Measurements from ENCODE around the gene PDGFD.

Gene PDGFD

DNA sequence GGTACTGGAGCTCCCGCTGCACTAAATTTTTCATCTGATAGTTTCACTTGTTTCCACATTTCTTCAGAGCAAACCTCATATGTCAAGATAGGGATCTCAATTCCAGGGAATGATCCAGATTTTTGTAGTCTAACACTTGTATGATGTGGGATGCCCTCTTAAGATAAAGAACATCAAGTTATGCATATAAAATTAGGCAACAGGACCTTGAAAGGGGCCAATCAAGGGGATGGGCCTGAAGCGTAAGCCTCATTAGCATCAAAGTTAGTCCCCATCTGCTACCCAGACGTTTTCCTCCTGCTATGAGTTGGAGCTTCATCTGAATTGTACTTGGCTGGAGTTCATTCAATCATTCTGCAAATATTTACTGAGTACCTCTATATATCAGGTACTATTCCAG, 17.5 kb downstream of the PDGFD start:
- TF ChIP-seq CEBPB (IDR thresholded peaks at IDR 0.05) (no peak), EGR1 (IDR thresholded peaks at IDR 0.05) (no peak), YY1 (IDR thresholded peaks at IDR 0.05; ENCODE audit: low read depth) (no peak), TEAD4 (IDR thresholded peaks at IDR 0.05) (no peak), EP300 (IDR thresholded peaks at IDR 0.05; ENCODE audit: borderline replicate concordance) (no peak), TAF1 (IDR thresholded peaks at IDR 0.05; ENCODE audit: low read depth) (no peak)
- TF ChIP-seq, protein P1, sequence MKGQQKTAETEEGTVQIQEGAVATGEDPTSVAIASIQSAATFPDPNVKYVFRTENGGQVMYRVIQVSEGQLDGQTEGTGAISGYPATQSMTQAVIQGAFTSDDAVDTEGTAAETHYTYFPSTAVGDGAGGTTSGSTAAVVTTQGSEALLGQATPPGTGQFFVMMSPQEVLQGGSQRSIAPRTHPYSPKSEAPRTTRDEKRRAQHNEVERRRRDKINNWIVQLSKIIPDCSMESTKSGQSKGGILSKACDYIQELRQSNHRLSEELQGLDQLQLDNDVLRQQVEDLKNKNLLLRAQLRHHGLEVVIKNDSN (IDR thresholded peaks at IDR 0.05), result no peak

DNA sequence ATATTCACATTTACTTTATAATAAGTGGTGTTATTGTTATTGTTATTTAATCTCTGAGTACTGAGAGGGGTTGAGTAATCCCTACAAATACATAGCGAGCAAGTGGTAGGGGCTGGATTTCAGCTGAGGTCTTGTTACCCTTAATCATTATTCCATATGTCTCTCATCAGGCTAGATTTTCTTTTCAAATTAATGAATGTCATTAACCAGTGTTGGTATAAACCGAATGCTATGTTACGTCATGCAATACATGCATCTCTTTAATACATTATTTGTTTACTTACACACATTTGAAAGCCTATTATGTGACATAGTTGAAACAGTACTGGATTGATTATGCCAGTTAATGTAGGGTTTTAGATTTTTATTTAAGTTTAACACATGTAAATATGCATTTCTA, 18.9 kb downstream of the PDGFD start:
- TF ChIP-seq, protein P1 (IDR thresholded peaks at IDR 0.05), result no peak
- TF ChIP-seq NFIC (IDR thresholded peaks at IDR 0.05), result no peak
- no peak for TF ChIP-seq TAF1 (IDR thresholded peaks at IDR 0.05; ENCODE audit: low read depth)
- no peak for TF ChIP-seq TEAD4 (IDR thresholded peaks at IDR 0.05)
- no peak for TF ChIP-seq TCF12 (IDR thresholded peaks at IDR 0.05; ENCODE audit: low read depth)
- no peak for TF ChIP-seq EGR1 (IDR thresholded peaks at IDR 0.05)
- TF ChIP-seq FOXM1 (IDR thresholded peaks at IDR 0.05; ENCODE audit: borderline replicate concordance, low read depth), result no peak
- no peak for TF ChIP-seq YY1 (IDR thresholded peaks at IDR 0.05; ENCODE audit: low read depth)
- TF ChIP-seq, protein P2, sequence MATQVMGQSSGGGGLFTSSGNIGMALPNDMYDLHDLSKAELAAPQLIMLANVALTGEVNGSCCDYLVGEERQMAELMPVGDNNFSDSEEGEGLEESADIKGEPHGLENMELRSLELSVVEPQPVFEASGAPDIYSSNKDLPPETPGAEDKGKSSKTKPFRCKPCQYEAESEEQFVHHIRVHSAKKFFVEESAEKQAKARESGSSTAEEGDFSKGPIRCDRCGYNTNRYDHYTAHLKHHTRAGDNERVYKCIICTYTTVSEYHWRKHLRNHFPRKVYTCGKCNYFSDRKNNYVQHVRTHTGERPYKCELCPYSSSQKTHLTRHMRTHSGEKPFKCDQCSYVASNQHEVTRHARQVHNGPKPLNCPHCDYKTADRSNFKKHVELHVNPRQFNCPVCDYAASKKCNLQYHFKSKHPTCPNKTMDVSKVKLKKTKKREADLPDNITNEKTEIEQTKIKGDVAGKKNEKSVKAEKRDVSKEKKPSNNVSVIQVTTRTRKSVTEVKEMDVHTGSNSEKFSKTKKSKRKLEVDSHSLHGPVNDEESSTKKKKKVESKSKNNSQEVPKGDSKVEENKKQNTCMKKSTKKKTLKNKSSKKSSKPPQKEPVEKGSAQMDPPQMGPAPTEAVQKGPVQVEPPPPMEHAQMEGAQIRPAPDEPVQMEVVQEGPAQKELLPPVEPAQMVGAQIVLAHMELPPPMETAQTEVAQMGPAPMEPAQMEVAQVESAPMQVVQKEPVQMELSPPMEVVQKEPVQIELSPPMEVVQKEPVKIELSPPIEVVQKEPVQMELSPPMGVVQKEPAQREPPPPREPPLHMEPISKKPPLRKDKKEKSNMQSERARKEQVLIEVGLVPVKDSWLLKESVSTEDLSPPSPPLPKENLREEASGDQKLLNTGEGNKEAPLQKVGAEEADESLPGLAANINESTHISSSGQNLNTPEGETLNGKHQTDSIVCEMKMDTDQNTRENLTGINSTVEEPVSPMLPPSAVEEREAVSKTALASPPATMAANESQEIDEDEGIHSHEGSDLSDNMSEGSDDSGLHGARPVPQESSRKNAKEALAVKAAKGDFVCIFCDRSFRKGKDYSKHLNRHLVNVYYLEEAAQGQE (IDR thresholded peaks at IDR 0.05; ENCODE audit: low read depth), result no peak
- TF ChIP-seq EP300 (IDR thresholded peaks at IDR 0.05; ENCODE audit: borderline replicate concordance), result no peak

DNA sequence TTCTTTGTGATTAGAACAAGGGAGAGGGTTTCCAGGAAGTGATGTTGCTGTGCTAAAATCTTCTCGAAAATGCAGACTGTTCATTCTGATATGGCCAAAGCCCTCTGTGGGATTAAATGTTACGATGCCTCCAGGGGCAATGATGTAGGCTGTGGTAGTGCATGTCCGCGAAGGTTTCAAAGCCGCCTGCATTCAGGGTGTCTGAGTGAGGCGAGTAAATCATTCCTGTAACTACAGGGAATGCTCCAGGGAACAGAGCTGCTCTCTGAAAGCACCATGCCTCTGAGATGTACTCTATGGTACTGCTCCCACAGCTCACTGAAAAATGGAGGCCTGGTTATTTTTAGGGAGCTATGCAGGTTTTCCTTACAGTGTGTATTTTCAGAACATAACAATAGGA, 21.2 kb downstream of the PDGFD start:
- TF ChIP-seq FOXM1 (IDR thresholded peaks at IDR 0.05; ENCODE audit: borderline replicate concordance, low read depth) (no peak), ZBTB7A (IDR thresholded peaks at IDR 0.05; ENCODE audit: low read depth) (no peak), TEAD4 (IDR thresholded peaks at IDR 0.05) (no peak), NFIC (IDR thresholded peaks at IDR 0.05) (no peak), EGR1 (IDR thresholded peaks at IDR 0.05) (no peak), YY1 (IDR thresholded peaks at IDR 0.05; ENCODE audit: low read depth) (no peak), TCF12 (IDR thresholded peaks at IDR 0.05; ENCODE audit: low read depth) (no peak), EP300 (IDR thresholded peaks at IDR 0.05; ENCODE audit: borderline replicate concordance) (no peak), CREB1 (IDR thresholded peaks at IDR 0.05; ENCODE audit: low read depth) (no peak), TAF1 (IDR thresholded peaks at IDR 0.05; ENCODE audit: low read depth) (no peak), CEBPB (IDR thresholded peaks at IDR 0.05) (no peak), RAD21 (IDR thresholded peaks at IDR 0.05; ENCODE audit: low read depth) (no peak)
- TF ChIP-seq, protein P1 (IDR thresholded peaks at IDR 0.05), result no peak
- TF ChIP-seq, protein P3, sequence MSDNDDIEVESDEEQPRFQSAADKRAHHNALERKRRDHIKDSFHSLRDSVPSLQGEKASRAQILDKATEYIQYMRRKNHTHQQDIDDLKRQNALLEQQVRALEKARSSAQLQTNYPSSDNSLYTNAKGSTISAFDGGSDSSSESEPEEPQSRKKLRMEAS (IDR thresholded peaks at IDR 0.05), result no peak
- TF ChIP-seq, protein P2 (IDR thresholded peaks at IDR 0.05; ENCODE audit: low read depth), result no peak

DNA sequence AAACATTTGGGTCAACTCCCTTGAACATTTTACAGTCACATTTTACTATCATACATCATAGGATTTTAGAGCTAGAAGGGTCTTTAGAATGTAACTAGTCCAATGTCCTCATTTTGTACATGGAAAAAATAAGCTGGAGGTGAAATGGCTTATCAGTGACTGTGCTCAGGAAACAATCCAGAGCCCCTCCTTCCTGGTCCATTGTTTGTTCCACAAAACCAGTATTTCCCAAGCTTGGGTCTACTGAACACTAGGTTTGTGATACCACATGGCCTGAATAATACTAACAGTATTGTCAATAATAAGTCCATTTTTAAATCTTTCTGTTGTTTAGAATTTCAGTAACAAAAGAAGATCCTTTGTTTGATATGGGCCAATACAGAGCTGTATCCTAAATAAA, 27.1 kb downstream of the PDGFD start:
- TF ChIP-seq RAD21 (IDR thresholded peaks at IDR 0.05; ENCODE audit: low read depth) (no peak), CEBPB (IDR thresholded peaks at IDR 0.05) (no peak)

DNA sequence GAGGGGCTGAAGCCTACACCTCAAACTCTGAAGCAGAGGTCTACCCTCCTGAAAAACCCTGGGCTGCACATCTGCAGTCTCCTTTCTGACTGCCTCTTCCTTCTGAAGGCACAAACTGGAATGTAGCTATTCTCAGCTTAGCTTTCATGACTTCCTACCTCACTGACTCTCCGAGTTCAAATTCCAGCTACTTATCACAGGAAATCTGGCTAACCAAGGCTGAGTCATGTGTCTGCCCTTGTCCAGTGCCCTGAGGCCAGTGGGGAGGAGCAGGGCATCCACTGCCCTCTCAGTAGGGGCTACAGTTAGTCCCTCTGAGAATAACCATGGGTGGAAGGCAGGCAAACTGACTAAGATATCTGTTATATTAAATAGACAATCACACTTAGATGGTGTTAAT, 29.2 kb downstream of the PDGFD start:
- TF ChIP-seq CREB1 (IDR thresholded peaks at IDR 0.05; ENCODE audit: low read depth) (no peak), YY1 (IDR thresholded peaks at IDR 0.05; ENCODE audit: low read depth) (no peak), EGR1 (IDR thresholded peaks at IDR 0.05) (no peak)
- TF ChIP-seq, protein P2 (IDR thresholded peaks at IDR 0.05; ENCODE audit: low read depth), result no peak

All from Ishikawa (cell line).